Fibroblast of skin of back (primary cell): ENCODE results near the gene SLC50A1.
"Not testable (repeated sequence)": the region's sequence is repeated elsewhere in the genome, so short reads cannot be mapped to it uniquely, and the experiment has no call there.

Experiments used
- DNase-seq: peaks from one replicate; pipeline ENCODE4 v3.0.0-alpha.2; 2013

SLC50A1 gene

DNA sequence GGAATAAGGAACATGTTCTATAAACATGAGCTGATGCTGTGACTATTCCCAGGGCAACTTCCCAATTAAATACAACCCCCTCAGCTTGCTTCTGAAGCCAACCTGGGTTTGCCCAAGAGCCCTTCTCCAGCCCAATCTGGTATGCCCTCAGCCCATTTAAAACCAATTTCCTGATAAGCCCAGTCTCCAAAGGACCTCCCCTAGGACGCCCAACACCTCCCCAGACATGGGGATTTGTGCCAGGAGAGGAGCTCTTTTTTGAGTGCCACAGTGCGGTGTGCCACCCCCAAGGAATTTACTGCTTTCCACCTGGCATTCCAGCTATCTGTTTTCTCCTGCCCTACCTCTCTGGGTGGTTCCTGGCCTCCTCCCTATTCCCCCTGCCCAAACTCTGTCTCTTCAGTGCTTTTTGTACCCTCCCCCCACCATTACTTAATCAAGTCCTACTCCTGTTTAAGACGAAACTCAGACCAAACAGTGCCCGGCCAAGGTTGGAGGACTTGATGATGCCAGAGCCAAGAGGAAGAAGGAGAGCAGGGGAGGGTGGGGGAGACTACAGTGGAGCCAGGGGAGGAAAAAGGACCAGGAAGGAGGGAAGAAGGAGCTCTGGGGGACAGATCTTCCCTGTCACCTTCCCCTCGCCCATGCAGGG lies 19.4 kb upstream of the SLC50A1 start:
- no peak for DNase-seq

DNA sequence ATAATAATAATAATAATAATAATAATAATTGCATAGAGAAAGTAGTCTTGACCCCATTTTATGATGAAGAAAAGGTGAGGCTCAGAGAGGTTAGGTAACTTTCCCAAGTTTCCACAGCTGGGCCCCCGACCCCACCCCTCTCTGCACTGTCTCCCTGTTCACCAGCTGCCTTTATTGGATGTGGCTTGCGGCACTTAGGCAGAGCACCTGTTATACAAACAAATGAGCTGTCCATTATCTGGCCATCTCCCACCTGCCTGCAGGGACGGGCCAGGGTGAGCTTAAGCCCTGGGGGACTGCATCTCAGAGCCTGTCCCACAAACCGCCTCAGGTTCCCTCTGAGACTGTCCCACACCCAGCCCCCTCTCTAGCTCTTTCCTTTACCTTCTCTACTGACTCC lies 18.0 kb upstream of the SLC50A1 start:
- DNase-seq, result no peak

DNA sequence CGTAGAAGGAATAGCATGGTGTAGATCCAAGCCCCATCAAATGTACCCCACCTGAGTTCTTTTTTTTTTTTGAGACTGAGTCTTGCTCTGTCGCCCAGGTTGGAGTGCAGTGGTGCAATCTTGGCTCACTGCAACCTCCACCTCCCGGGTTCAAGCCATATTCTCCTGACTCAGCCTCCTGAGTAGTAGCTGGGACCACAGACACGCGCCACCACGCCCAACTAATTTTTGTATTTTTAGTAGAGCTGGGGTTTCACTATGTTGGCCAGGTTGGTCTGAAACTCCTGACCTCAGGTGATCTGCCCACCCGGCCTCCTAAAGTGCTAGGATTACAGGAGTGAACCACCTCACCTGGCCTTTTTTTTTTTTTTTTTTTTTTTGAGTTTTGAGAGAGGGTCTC lies 17.6 kb upstream of the SLC50A1 start:
- not testable (repeated sequence) for DNase-seq

DNA sequence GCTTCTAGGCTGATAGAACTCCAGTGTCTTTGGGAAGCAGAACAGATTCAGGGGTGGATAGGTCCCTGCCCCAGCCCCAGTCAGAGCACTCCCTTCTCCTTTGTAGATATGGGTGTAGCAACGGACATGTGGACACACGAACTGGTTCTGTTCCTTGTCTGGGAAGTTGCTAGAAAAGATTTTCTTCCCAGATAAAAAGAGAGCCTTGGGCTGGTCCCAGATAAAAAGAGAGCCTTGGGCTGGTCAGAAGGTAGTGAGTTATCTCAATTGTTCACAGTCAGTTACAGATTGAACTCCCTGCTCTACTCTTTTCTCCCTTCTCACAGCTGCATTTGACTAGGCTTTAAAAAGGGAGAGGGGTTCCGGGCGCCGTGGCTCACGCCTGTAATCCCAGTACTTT lies 15.4 kb upstream of the SLC50A1 start:
- no peak for DNase-seq

DNA sequence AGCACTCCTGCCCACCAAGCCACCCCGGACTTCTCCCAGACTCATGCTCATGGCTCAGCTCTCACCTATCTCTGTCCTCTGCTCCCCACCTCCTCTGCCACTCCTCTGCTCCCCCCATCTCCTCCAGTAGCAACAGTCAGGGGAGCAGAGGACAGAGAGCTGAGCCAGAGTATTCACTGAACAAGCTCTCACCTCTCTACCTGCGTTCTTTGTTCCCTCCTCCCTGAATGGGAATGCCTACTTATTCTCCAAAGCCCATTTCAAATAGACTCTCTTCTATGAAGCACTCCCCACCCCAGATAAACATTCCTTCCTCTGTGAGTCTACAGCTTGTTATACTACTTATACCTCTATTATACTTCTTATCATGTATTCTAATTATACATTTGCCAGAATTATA lies 14.4 kb upstream of the SLC50A1 start:
- no peak for DNase-seq

DNA sequence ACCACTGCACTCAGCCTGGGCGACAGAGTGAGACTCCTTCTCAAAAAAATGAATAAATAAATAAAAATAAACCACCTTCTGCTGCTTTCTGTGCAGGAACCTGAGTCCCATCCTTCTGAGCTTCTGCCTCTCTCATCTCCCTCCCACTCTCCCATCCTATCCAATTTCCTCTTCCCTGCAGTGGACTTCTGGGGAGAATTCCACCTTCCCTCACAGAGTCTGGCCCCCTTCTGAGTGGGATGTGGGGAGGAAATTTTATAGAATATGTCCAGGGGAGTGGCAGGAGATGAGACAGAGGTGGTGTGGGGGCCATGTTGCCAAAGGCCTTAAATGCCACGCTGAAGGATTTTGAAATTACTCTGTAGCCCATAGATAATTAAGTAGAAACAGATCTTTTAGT lies 13.3 kb upstream of the SLC50A1 start:
- DNase-seq, result no peak

DNA sequence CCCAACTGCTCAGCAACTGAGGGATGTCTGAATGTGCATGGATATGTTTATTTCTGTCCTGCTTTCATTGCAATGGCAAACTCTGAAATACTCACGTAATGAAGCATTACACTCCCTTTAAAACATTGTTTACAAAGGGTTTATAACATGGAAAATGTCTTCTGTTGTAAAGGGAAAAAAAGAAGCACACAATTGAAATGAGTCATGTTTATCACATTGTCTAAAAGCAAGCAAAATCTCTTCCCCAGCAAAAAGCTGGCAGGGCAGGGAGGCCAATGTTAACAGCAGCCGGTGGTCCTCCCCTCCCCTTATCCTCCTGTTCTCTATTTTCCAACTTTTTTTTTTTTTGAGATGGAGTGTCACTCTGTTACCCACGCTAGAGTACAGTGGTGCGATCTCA lies 11.9 kb upstream of the SLC50A1 start:
- DNase-seq, result no peak

DNA sequence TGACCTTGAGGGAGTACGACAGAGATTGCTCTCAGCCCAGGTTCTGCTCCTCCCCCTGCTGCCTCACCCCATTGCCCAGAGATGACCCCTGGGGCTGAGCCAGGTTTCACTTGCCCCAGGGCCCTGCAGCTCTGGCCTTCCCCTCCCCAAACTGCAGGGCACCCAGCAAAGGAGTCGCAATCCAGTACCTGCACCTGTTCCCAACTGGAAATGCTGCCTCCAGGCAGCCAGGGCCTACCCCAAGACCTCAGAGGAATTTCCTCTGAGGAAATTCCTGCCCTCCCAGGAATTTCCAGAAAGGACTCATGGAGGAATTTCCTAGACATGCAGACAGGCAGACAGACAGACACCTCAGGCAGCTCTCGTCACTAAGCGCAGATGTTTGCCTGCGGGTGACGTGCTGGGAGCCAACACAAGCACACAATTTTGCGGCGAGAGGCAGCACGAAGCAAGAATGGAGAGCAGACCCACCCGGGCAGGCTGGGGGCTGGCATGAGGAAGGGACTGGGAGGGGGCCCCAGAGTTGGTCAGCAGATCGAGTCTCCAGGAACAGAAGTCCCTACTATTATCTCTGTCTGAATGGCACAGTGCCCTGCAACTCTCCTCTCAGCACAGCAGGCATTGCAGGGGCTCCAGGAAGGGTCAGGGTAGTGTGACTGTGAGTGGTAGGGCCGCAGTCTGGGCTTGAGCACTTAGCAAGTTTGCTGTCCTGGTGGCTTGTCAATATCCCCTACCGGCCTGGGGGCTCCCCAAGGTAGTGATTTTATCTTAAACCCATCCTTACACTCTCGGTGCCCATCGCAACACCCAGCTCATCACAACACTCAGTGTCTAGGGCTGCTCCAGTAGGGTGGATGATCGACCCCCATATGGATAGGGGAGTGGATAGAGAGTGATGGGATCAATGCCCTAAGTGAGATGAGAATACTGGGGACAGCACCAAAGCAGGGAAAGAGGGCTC lies 10.9 kb upstream of the SLC50A1 start:
- DNase-seq, result peak; percentile 61

DNA sequence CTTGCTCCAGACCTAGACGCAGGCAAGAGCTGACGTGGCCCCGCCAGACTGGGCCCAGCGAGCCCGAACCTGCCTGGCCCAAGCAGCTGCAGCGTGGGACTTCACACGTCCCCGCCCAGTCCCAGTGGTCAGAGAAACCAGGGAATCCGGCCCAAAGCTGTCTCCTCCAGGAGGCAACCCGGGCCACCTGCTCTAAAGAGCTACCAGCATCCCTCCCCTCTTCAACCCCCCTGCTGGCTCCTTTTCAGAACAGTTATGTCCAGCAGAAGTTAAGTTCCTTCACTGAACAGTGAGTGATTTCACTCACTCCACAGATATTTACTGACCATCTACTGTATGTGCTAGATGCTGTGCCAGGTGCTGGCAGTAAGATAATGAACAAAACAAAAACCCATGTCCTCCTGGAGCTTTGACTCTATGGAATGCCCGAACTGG lies 10.1 kb upstream of the SLC50A1 start:
- no peak for DNase-seq

DNA sequence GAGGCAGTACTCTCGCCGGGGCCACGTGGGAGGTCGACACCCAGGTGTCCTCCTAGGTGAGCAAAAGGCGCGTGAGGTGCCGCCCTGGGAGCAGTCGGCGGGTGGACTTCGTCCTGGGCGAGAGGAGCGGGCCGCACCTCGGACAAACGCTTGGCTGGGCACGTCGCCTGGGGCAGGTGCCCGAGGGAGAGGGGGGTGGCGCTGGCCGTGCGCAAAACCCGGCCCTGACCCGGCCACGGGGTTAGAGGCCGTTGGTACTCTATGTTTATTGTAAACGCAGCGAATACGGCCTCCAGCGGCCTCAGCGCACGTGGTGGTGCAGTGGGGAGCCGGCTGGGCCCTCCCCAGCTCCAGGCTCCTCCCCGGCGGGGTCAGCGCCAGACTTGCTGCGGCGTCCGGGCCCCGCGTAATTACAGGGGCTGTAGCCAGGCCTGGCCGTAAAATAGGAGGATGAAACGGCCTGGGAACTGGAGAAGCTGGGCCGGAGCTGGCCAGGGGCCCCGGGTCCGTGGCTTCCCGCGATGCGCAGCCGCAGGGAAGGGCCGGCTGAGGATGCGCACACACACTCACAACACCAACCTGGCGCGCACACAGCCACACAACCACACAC lies 9.6 kb upstream of the SLC50A1 start:
- DNase-seq, result no peak

DNA sequence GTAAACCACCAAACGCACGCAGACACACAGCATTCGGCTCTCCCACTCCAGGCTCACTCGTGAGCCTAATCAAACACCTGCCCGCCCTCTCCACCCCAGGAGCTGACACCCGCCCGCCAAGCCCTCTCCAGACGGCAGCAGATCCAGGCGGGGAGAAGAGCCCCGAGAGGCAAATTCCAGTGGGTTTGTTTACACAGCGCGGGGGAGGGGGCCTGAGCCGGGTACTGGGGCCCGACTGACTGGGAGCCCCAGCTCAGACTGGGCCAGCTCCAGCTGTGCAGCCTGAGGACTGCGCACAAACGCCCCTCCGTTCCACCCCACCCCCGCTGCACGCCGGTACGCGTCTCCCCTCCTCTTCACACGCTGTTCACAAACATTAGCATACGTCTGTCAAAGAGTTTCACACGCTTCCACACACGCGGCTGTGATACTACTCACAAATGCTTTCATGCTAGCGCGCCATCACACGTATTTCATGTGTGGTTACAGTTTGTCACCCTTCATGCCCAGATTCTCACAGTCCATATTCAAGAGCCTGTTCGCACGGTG lies 9.0 kb upstream of the SLC50A1 start:
- DNase-seq, result peak; percentile 26

DNA sequence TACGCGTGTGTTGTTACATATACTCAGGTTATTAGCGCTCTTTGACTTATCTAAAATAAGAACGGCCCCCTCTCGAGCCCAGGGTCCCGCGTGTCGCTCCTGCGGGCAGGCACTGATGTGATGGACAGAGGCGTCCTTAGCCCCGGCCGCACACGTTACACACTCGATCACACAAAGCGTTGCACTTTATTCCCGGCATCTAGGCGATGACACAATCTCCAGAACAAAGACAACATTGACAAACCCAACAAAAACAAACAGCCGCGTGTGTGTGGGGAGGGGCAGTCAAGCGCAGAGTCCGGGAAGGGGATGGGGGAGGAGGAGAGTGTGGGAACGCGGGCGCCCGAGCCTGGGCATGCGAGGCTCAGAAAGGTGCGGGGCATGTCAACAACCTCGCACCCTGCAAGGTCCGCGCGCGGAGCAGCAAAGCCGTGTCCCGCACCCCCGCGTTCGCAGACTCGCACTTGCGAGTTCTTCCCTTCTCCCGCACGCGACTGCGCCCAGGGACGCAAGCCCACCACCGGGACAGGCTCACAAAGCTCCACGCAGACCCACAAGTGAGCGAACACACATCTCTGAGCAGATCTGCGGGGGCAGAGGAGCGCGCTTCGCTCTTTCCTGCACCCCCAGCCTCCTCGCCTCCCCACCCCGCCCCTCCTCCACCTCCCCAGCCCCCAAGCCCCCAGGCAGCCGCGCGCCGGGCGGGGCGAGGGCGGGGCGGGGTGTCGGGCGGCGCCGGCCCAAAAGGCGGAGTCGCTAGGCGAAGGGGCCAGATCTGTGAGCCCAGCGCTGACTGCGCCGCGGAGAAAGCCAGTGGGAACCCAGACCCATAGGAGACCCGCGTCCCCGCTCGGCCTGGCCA lies 8.3 kb upstream of the SLC50A1 start, which contains the start of gene EFNA1:
TSS of gene EFNA1 (plus strand) at position 772 of the 862 bp plus-strand sequence. CDS start 102 bp downstream, outside the sequence.
- peak; percentile 41 for DNase-seq

DNA sequence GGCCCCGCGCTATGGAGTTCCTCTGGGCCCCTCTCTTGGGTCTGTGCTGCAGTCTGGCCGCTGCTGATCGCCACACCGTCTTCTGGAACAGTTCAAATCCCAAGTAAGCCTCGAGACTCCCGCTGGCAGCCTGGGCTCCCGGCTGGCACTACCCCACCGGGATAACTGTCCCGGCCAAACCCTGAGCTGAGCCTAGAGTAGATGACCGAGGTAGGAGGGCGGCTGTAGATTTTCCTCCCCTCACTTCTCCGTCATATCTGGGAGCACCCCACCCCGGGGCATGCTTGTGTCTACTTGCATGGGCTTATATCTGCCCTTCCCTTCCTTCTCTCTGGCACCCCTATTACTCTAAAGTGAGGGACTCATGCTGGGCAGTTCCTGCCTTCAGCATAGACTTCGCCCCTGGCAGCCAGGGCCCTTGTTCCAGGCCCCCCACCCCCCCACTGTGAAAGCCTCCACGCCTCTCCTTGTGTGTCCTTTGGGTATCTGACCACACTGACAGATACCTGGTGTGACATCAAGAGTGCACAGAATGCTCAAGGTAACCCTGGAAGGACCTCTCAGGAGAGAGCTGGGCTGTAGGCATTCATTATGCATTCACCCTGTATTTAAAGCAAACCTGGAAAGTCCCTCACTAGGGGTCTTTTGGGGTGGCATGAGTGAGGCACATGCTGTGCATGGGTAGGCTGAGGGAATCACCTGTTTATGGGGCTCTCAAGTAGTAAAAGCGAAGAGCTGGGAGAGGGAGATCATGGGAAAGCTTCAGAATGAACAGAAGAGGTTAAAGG lies 7.5 kb upstream of the SLC50A1 start:
- no peak for DNase-seq

DNA sequence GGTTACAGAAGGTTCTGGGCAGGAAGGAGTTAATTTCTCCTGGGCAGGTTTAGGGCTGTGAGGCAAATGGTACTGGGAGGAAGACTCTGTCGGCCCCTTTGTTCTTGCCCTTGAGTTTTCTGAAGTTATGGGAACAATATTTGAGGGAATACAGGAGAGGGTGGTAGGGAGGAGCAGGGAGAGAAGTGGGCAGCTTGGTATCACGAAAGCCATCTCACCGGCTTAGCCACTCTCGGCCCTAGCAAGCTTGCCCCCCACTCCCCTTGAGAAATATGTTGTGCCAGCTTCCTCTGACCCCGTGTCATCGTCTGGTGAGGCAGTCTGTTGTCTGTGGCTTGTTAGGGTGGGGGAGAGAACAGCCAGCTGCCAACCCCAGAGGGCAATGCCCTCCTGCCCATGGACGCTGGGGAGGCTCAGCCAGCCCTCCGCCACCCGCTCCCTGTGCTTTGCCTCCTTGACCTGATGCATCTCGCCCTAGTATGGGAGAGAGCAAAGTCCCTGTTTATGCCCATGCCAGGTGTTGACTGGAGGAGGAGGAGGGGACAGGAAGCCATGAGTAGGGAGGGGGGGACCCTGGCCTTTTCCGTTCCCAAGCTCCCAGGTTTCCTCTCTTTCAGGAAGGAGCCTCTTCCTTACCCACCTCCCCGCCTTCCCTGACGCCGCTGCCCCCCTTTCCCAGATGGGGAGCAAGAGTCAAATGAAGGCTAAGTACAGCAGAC lies 6.7 kb upstream of the SLC50A1 start:
- DNase-seq, result no peak

DNA sequence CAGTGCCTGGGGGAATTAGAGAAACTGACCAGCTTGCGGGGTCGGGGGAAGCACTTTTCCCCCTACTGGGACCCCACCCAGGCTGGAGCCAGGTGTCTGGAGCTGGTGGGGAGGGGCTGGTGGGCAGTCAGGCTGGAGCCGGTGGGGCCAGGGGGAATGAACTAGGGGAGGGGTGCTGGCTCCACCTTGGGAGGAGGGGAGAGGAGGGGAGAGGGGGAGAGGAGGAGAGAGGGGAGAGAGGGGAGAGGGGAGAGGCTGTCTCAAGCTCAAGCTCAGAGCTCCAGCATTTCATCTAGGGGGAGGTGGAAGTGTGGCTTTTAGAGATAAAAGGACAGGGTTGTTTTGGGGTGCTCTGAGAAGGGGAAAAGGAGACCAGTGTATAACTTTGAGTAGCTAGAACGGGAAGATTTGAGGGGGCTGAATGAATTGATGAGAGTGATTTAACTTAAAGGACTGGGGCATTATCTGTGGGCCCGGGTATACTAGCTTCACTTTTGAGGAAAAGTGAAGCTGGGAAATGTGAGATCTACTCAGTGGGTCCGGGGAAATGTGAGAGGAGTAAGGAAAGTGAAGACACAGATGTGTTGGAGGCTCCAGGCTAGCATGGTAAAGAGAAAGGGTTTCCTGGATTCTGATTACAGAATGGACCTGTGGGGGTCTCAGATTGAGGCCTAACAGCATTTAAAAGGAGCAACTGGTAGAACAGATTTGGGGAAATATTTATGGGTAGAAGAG lies 5.2 kb upstream of the SLC50A1 start:
- no peak for DNase-seq

DNA sequence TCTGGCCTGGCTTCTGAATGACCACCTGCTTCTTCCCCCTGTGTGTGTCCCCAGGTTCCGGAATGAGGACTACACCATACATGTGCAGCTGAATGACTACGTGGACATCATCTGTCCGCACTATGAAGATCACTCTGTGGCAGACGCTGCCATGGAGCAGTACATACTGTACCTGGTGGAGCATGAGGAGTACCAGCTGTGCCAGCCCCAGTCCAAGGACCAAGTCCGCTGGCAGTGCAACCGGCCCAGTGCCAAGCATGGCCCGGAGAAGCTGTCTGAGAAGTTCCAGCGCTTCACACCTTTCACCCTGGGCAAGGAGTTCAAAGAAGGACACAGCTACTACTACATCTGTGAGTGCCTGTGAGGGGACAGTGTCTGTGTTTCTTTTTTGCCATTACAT lies 4.4 kb upstream of the SLC50A1 start:
- no peak for DNase-seq

DNA sequence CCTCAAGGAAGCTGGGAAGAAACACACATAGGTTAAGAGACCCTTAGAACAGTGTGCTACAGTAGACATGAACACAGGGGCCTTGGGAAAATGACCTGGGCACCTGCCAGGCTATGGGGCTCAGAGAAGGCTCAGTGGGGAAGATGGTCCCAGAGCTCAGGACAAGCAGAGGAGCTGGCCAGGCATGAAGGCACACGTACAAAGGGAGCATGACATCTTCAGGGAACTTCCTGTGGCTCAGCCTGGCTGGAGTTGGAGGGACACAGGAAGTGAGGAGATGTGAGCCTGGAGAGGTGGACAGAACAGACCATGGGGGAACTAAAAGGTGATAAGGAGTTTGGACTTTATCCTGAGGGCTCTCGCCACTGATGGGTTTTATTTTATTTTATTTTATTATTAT lies 3.8 kb upstream of the SLC50A1 start:
- DNase-seq, result no peak

DNA sequence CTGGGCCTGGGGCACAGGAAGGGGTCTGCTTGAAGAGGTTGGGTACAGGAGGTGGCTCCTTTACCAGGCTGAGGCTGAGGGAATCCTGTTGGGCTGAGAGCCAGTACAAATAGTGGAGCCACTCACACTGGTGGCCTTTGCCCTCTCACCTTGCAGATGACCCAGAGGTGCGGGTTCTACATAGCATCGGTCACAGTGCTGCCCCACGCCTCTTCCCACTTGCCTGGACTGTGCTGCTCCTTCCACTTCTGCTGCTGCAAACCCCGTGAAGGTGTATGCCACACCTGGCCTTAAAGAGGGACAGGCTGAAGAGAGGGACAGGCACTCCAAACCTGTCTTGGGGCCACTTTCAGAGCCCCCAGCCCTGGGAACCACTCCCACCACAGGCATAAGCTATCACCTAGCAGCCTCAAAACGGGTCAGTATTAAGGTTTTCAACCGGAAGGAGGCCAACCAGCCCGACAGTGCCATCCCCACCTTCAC lies 1.8 kb upstream of the SLC50A1 start:
- DNase-seq, result no peak

DNA sequence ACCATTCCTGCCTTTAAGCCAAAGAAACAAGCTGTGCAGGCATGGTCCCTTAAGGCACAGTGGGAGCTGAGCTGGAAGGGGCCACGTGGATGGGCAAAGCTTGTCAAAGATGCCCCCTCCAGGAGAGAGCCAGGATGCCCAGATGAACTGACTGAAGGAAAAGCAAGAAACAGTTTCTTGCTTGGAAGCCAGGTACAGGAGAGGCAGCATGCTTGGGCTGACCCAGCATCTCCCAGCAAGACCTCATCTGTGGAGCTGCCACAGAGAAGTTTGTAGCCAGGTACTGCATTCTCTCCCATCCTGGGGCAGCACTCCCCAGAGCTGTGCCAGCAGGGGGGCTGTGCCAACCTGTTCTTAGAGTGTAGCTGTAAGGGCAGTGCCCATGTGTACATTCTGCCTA lies 1.3 kb upstream of the SLC50A1 start:
- no peak for DNase-seq
